Measurements from ENCODE around the gene LINC00305. TPM values are rescaled to one million over a fixed set of nuclear protein-coding genes. Genes with fewer than 3 reads are reported as not detected.

The LINC00305 gene
- total and polyA plus RNA-seq, 11 donors, result not detected

DNA sequence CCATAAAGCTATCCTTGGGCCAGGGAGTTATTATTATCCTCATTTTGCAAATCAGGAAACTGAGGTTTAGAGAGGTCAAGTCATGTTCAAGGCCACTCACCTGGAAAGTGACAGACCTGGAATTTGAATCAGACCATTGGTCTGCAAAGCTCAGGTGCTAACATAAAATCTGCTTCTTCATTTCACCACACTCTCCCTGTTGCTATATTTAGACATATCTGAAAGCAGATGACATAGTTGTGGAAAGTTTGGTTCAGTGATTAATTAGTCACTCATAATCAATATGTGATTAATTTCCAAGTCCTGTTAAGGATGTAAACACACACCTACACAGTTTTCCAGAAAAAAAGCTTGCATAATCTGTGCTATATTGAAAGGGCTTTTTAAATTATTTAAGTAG is 57.4 kb downstream of the LINC00305 start:
- TF ChIP-seq, protein P1, sequence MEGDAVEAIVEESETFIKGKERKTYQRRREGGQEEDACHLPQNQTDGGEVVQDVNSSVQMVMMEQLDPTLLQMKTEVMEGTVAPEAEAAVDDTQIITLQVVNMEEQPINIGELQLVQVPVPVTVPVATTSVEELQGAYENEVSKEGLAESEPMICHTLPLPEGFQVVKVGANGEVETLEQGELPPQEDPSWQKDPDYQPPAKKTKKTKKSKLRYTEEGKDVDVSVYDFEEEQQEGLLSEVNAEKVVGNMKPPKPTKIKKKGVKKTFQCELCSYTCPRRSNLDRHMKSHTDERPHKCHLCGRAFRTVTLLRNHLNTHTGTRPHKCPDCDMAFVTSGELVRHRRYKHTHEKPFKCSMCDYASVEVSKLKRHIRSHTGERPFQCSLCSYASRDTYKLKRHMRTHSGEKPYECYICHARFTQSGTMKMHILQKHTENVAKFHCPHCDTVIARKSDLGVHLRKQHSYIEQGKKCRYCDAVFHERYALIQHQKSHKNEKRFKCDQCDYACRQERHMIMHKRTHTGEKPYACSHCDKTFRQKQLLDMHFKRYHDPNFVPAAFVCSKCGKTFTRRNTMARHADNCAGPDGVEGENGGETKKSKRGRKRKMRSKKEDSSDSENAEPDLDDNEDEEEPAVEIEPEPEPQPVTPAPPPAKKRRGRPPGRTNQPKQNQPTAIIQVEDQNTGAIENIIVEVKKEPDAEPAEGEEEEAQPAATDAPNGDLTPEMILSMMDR (IDR thresholded peaks at IDR 0.05), result no peak
- TF ChIP-seq POLR2A (IDR thresholded peaks at IDR 0.05), result no peak
- no peak overlapping the region for H3K27ac ChIP-seq
- DNase-seq, result no peak
- H3K4me3 ChIP-seq, result no peak overlapping the region
- intact Hi-C loops (cut with DNase I), result no loop called here
- peaks cover 0 to 4% (median 0%) of the 10 kb centered on the region in 9 donors for H3K27me3 ChIP-seq
- no peaks in the 10 kb centered on the region for H3K36me3 ChIP-seq
- no peaks in the 10 kb centered on the region for H3K4me1 ChIP-seq
- H3K9me3 ChIP-seq, result no peaks in the 10 kb centered on the region
- ATAC-seq, result no peak

DNA sequence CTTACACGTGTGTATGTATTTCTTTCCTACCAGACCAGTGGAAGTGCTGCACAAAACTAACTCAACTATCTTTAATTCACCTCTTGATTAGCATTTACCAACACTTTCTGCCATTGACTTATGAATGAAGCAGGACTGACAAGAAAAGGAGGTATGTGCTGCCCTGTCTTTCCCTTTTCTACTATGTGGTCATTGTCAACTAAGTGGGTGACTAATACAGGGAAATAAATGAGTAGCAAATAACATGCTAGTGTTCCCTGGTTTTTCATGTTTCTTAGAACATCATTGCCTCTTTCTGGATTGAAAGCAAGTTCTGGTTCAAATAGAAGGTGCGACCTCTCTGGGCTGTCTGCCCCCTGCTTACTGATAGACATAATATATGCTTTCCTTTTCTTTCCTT is 58.0 kb downstream of the LINC00305 start:
- TF ChIP-seq, protein P1 (IDR thresholded peaks at IDR 0.05), result no peak
- no peak for TF ChIP-seq POLR2A (IDR thresholded peaks at IDR 0.05)
- intact Hi-C loops (cut with DNase I), result no loop called here
- Histone ChIP-seq H3K9me3 (no peaks in the 10 kb centered on the region), H3K27ac (no peak overlapping the region), H3K27me3 (peaks cover 0 to 4% (median 0%) of the 10 kb centered on the region in 9 donors), H3K4me3 (no peak overlapping the region), H3K4me1 (no peaks in the 10 kb centered on the region), H3K36me3 (no peaks in the 10 kb centered on the region)
- no peak for DNase-seq
- ATAC-seq, result no peak
- 84 to 95% (median 87%) methylated on average over 2 of the region's 2 CpGs for WGBS, 4 donors

DNA sequence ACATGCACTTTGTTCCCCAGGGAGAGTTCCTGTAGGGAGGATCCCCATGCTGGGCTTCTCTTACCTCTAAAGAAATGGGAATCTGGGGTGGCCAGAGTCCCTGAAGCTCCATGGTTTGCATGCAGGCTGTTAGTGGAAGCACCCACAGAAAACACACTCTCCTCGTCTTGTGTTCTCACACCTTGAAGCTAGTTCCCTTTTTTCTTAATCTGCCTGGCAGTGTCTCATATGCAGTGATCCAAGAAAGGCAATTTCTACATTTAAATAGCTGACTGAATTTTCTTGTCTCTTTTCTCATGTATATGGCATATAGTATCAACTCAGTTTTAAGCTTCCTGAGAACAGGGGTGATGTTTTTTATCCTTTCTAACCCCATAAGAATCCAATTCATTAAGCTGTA is 65.0 kb downstream of the LINC00305 start:
- Histone ChIP-seq H3K4me1 (no peaks in the 10 kb centered on the region), H3K4me3 (no peak overlapping the region), H3K27ac (no peak overlapping the region), H3K27me3 (no peaks in the 10 kb centered on the region), H3K36me3 (no peaks in the 10 kb centered on the region), H3K9me3 (no peaks in the 10 kb centered on the region)
- TF ChIP-seq, protein P1 (IDR thresholded peaks at IDR 0.05), result no peak
- no peak for TF ChIP-seq POLR2A (IDR thresholded peaks at IDR 0.05)
- WGBS, 4 donors, result 81 to 88% (median 82%) methylated on average over 1 of the region's 1 CpG
- DNase-seq (no peak), ATAC-seq (no peak)
- intact Hi-C loops (cut with DNase I), result no loop called here

DNA sequence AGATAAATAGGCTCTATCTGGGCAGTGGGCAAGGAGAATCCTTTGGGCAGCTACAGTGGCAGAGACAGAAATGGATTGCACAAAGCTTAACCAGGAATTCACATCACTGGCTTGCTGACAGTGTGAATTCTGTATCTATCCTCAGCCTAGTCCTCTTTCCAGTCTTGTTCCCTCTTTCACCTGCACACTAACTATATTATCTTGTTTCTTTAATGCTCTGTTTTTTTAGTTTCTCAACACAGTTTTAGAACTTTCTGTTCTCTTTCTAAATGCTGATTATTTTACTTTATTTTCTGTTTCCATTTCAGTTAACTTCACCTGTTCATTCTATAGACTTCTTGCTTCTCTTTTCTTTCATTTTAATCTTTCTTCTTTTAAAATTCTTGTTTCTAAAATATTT is 66.4 kb downstream of the LINC00305 start:
- DNase-seq, result no peak
- intact Hi-C loops (cut with DNase I), result no loop called here
- Histone ChIP-seq H3K9me3 (no peaks in the 10 kb centered on the region), H3K4me1 (no peaks in the 10 kb centered on the region), H3K4me3 (no peak overlapping the region), H3K36me3 (no peaks in the 10 kb centered on the region), H3K27ac (no peak overlapping the region), H3K27me3 (no peaks in the 10 kb centered on the region)
- no peak for ATAC-seq
- TF ChIP-seq, protein P1 (IDR thresholded peaks at IDR 0.05), result no peak
- TF ChIP-seq POLR2A (IDR thresholded peaks at IDR 0.05), result no peak

All from heart left ventricle (tissue), 16 donors.